GM18907 (cell line): ENCODE results near the gene IL17D.
A peak's percentile ranks its signal among the peaks of the same experiment; 100 is the strongest.

Experiments
- ATAC-seq: cut with Tn5 transposase; IDR thresholded peaks from one replicate; pipeline ENCODE4 v1.9.1; 2021; ENCODE audit warnings: mild to moderate bottlenecking, moderate library complexity; ENCODE audit not compliant: unreplicated experiment

The IL17D gene

GRCh38 chr13:20689291-20689690, 14.2 kb upstream of the IL17D start:
- ATAC-seq, result no peak

- ATAC-seq, result no peak
These were observed 11.9 kb upstream of the IL17D start for GRCh38 chr13:20691616-20692015.

- ATAC-seq, result no peak
These were observed 7.4 kb upstream of the IL17D start for GRCh38 chr13:20696073-20696472.

GRCh38 chr13:20699715-20700114, 3.8 kb upstream of the IL17D start:
- no peak for ATAC-seq

GRCh38 chr13:20700288-20700687, 3.2 kb upstream of the IL17D start:
- ATAC-seq, result no peak

- no peak for ATAC-seq
These were observed 2.0 kb upstream of the IL17D start for GRCh38 chr13:20701461-20701860.

- ATAC-seq, result no peak
These were observed 977 bp upstream of the IL17D start for GRCh38 chr13:20702530-20702914.

GRCh38 chr13:20703780-20704458, 420 bp downstream of the IL17D start:
- ATAC-seq, result peak; percentile 91

- no peak for ATAC-seq
These were observed 1.1 kb downstream of the IL17D start for GRCh38 chr13:20704459-20705069.

- no peak for ATAC-seq
These were observed 3.2 kb downstream of the IL17D start for GRCh38 chr13:20706661-20707060.

- ATAC-seq, result no peak
These were observed 4.7 kb downstream of the IL17D start for GRCh38 chr13:20708216-20708615.

GRCh38 chr13:20709369-20709768, 5.9 kb downstream of the IL17D start:
- ATAC-seq, result no peak

GRCh38 chr13:20709782-20710181, 6.3 kb downstream of the IL17D start:
- ATAC-seq, result no peak

- ATAC-seq, result no peak
These were observed 8.0 kb downstream of the IL17D start for GRCh38 chr13:20711301-20712044.

- no peak for ATAC-seq
These were observed 9.5 kb downstream of the IL17D start for GRCh38 chr13:20713014-20713376.

GRCh38 chr13:20713751-20714150, 10.3 kb downstream of the IL17D start:
- ATAC-seq, result no peak

- no peak for ATAC-seq
These were observed 10.7 kb downstream of the IL17D start for GRCh38 chr13:20714161-20714560.

GRCh38 chr13:20714563-20715329, 11.2 kb downstream of the IL17D start:
- ATAC-seq, result no peak

GRCh38 chr13:20715330-20715712, 11.8 kb downstream of the IL17D start:
- no peak for ATAC-seq

GRCh38 chr13:20716951-20717350, 13.5 kb downstream of the IL17D start:
- no peak for ATAC-seq
